ENCODE measurements around the gene TOLLIP. TPM values are rescaled to one million over a fixed set of nuclear protein-coding genes. Genes with fewer than 3 reads are reported as not detected.
A peak's percentile ranks its signal among the peaks of the same experiment; 100 is the strongest.

Gene TOLLIP
- total RNA-seq, 1 donor from 2014 or later: 42.9 TPM

DNA sequence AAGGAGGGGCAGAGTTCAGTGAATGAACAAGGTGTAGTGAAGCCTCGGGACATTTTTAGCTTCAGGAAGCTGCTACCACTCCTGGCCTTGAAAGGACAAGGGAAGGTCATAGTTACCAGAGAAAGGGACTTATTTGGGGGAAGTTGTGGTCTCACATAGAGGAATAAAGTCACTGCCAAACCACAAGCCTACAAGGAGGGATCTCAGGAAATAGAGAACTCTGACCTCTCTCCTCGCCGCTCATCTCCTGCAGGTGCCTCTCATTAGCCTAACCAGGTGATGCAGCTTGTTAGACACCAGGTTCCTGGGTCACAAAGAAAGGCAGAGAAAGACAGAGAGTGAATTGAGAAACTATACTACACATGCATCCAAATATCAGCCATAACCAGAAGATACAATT, 14.3 kb upstream of the TOLLIP start:
- Mint-ChIP-seq H3K27ac (no peak overlapping the region), H3K36me3 (ENCODE audit: low read depth) (no peaks in the 10 kb centered on the region), H3K4me1 (ENCODE audit: low read depth) (no peaks in the 10 kb centered on the region), H3K9me3 (peaks cover 25% of the 10 kb centered on the region), H3K4me3 (no peak overlapping the region), H3K27me3 (ENCODE audit: insufficient read depth) (peaks cover 8% of the 10 kb centered on the region)
- DNase-seq (ENCODE audit: low spot score): no peak
- intact Hi-C loops (cut with micrococcal nuclease): no loop called here

GRCh38 chr11:1317993-1318392, 8.6 kb upstream of the TOLLIP start:
- Mint-ChIP-seq H3K27me3 (ENCODE audit: insufficient read depth) (peaks cover 33% of the 10 kb centered on the region), H3K9me3 (no peaks in the 10 kb centered on the region), H3K36me3 (ENCODE audit: low read depth) (no peaks in the 10 kb centered on the region), H3K4me3 (no peak overlapping the region), H3K27ac (no peak overlapping the region), H3K4me1 (ENCODE audit: low read depth) (no peaks in the 10 kb centered on the region)
- no peak for DNase-seq (ENCODE audit: low spot score)
- intact Hi-C loops (cut with micrococcal nuclease): no loop called here

DNA sequence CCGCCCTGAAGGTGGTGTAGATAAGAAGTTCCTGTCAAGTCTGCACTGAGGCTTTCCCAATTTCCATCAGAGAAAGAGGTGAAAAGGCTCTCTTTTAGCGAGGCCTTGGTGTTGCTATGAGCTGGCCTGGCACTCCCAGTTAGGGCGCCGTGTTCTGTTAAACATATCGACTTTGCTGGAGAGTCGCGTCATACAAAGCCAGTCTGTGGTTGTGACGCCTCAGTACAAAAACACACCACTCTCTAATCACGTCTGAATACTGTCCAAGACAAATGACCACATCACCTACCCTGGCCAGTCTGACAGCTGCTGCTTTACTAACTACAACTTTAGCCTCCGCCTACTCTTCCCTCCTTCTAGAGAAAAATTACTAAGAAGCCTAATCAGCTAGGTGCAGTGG, 8.0 kb upstream of the TOLLIP start:
- no peaks in the 10 kb centered on the region for H3K36me3 Mint-ChIP-seq (ENCODE audit: low read depth)
- H3K4me3 Mint-ChIP-seq: no peak overlapping the region
- no peak overlapping the region for H3K27ac Mint-ChIP-seq
- intact Hi-C loops (cut with micrococcal nuclease): no loop called here
- no peak for DNase-seq (ENCODE audit: low spot score)
- H3K4me1 Mint-ChIP-seq (ENCODE audit: low read depth): no peaks in the 10 kb centered on the region
- H3K9me3 Mint-ChIP-seq: no peaks in the 10 kb centered on the region
- H3K27me3 Mint-ChIP-seq (ENCODE audit: insufficient read depth): peaks cover 36% of the 10 kb centered on the region

DNA sequence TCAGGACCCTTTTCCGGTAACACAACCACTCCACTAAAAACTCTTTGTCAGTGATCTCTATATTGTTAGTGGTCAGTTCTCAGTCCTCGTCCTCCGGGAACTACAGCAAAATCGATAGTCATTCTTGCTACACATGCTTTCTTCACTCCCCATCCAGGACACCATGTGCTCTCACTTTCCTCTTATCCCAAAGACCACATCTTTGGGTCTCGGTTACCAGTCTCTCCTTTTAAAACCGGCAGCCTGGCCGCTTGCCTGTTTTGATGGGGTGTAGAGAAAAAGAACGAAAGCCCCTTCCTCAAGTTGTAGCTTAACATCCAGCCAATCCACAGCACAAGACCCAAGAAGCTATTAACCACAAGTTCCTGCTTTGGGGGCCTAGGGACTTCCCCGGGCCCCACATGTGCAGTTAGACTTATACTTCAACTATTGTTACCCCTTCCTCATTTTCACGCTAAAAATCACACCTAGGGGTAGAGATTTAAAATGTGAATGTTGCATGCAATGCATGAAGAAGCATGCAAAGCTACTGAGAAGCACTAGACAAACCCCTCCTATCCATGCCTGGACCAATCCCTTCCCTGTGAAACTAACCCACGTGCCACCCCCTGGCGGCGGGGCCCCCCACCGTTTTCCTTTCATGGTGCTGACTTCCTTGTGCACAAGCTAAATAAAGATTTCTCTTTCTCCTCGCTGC, 1.5 kb upstream of the TOLLIP start:
- no peak for DNase-seq (ENCODE audit: low spot score)
- intact Hi-C loops (cut with micrococcal nuclease): loop anchor here (1.0 kb wide), 1 partner anchor 78 kb away; the partner anchor contains the start of gene BRSK2

DNA sequence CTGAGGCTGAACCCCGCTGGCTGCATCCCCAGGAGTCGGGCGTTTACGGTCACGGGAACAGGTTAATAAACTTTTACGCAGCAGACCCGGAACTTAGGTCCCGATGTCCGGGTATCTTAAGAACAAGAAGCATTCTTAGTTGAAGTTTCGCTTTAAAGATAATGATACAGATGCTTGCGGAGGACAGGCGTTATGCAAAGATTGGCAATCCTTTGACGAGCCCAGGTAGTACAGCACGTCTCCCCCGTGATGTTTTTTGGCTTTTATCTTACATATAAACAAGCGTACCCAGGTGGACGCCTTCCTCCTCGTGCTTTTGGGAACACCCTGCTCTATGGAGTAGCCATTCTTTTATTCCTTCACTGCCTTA, 871 bp upstream of the TOLLIP start:
- DNase-seq (ENCODE audit: low spot score): no peak
- Mint-ChIP-seq H3K36me3 (ENCODE audit: low read depth) (peaks cover 9% of the 10 kb centered on the region), H3K9me3 (peaks cover 15% of the 10 kb centered on the region), H3K4me1 (ENCODE audit: low read depth) (peaks cover 19% of the 10 kb centered on the region), H3K27me3 (ENCODE audit: insufficient read depth) (peaks cover 29% of the 10 kb centered on the region), H3K27ac (peak overlapping the region; percentile 87), H3K4me3 (peak overlapping the region; percentile 82)
- intact Hi-C loops (cut with micrococcal nuclease): loop anchor here (1.0 kb wide), 1 partner anchor 79 kb away; the partner anchor contains the start of gene BRSK2

More for the DNA sequence above, 1.5 kb upstream of the TOLLIP start:
- Mint-ChIP-seq H3K4me1 (ENCODE audit: low read depth) (peaks cover 19% of the 10 kb centered on the region), H3K9me3 (peaks cover 15% of the 10 kb centered on the region), H3K4me3 (peak overlapping the region; percentile 82), H3K27me3 (ENCODE audit: insufficient read depth) (peaks cover 33% of the 10 kb centered on the region), H3K36me3 (ENCODE audit: low read depth) (peaks cover 9% of the 10 kb centered on the region), H3K27ac (peak overlapping the region; percentile 87)

- Mint-ChIP-seq H3K4me3 (peak overlapping the region; percentile 77), H3K27me3 (ENCODE audit: insufficient read depth) (peaks cover 20% of the 10 kb centered on the region), H3K36me3 (ENCODE audit: low read depth) (peaks cover 9% of the 10 kb centered on the region), H3K4me1 (ENCODE audit: low read depth) (peaks cover 19% of the 10 kb centered on the region), H3K27ac (no peak overlapping the region), H3K9me3 (peaks cover 15% of the 10 kb centered on the region)
- intact Hi-C loops (cut with micrococcal nuclease): loop anchor here (1.0 to 5.0 kb wide), 4 partner anchors 27 to 263 kb away; partner anchors contain the start of gene DUSP8
- DNase-seq (ENCODE audit: low spot score): no peak
These were observed 512 bp downstream of the TOLLIP start for GRCh38 chr11:1308743-1309497.

GRCh38 chr11:1307998-1308742, 1.3 kb downstream of the TOLLIP start:
- H3K27me3 Mint-ChIP-seq (ENCODE audit: insufficient read depth): peaks cover 13% of the 10 kb centered on the region
- H3K4me1 Mint-ChIP-seq (ENCODE audit: low read depth): peaks cover 19% of the 10 kb centered on the region
- peaks cover 9% of the 10 kb centered on the region for H3K36me3 Mint-ChIP-seq (ENCODE audit: low read depth)
- no peak for DNase-seq (ENCODE audit: low spot score)
- peaks cover 15% of the 10 kb centered on the region for H3K9me3 Mint-ChIP-seq
- H3K27ac Mint-ChIP-seq: no peak overlapping the region
- H3K4me3 Mint-ChIP-seq: peak overlapping the region; percentile 77
- intact Hi-C loops (cut with micrococcal nuclease): loop anchor here (5.0 kb wide), 1 partner anchor 264 kb away; the partner anchor contains the start of gene DUSP8

GRCh38 chr11:1307163-1307870, 2.1 kb downstream of the TOLLIP start:
- Mint-ChIP-seq H3K27me3 (ENCODE audit: insufficient read depth) (peaks cover 7% of the 10 kb centered on the region), H3K4me3 (peak overlapping the region; percentile 77), H3K9me3 (peaks cover 15% of the 10 kb centered on the region), H3K4me1 (ENCODE audit: low read depth) (peaks cover 19% of the 10 kb centered on the region), H3K27ac (no peak overlapping the region), H3K36me3 (ENCODE audit: low read depth) (peaks cover 9% of the 10 kb centered on the region)
- intact Hi-C loops (cut with micrococcal nuclease): loop anchor here (5.0 kb wide), 1 partner anchor 265 kb away; the partner anchor contains the start of gene DUSP8
- no peak for DNase-seq (ENCODE audit: low spot score)

GRCh38 chr11:1306186-1307162, 3.0 kb downstream of the TOLLIP start:
- peaks cover 18% of the 10 kb centered on the region for H3K4me1 Mint-ChIP-seq (ENCODE audit: low read depth)
- no peak for DNase-seq (ENCODE audit: low spot score)
- H3K27me3 Mint-ChIP-seq (ENCODE audit: insufficient read depth): peaks cover under 1% of the 10 kb centered on the region
- peaks cover 9% of the 10 kb centered on the region for H3K9me3 Mint-ChIP-seq
- peaks cover 9% of the 10 kb centered on the region for H3K36me3 Mint-ChIP-seq (ENCODE audit: low read depth)
- H3K27ac Mint-ChIP-seq: no peak overlapping the region
- intact Hi-C loops (cut with micrococcal nuclease): loop anchor here (5.0 kb wide), 1 partner anchor 266 kb away; the partner anchor contains the start of gene DUSP8
- no peak overlapping the region for H3K4me3 Mint-ChIP-seq

- peaks cover 2% of the 10 kb centered on the region for H3K9me3 Mint-ChIP-seq
- H3K36me3 Mint-ChIP-seq (ENCODE audit: low read depth): peaks cover 2% of the 10 kb centered on the region
- peaks cover 9% of the 10 kb centered on the region for H3K4me1 Mint-ChIP-seq (ENCODE audit: low read depth)
- no peak overlapping the region for H3K27ac Mint-ChIP-seq
- no peak overlapping the region for H3K4me3 Mint-ChIP-seq
- DNase-seq (ENCODE audit: low spot score): no peak
- intact Hi-C loops (cut with micrococcal nuclease): loop anchor here (5.0 kb wide), 1 partner anchor 267 kb away; the partner anchor contains the start of gene DUSP8
- H3K27me3 Mint-ChIP-seq (ENCODE audit: insufficient read depth): no peaks in the 10 kb centered on the region
These were observed 3.9 kb downstream of the TOLLIP start for GRCh38 chr11:1305501-1306056.

DNA sequence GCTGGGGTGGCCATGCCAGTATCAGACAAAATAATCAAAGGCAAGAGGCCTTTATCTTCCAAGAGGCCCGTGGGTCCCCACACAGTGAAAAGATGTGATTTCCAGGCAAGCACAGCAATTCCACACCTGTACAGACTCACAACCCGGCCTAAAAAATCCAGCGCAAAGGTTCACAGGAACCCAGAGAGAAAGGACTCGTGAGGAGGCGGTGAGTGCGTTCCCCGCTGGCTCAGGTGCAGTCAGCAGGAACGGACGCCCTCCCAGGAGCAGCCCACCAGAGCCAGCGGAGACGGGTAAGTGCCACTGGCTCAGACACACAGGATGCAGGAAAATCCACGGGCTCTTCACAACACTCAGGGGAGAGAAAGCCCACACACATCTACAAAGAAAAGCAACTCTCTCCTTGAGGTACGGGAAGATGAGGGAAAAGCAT, 4.4 kb downstream of the TOLLIP start:
- Mint-ChIP-seq H3K27ac (no peak overlapping the region), H3K36me3 (ENCODE audit: low read depth) (no peaks in the 10 kb centered on the region), H3K27me3 (ENCODE audit: insufficient read depth) (no peaks in the 10 kb centered on the region), H3K4me1 (ENCODE audit: low read depth) (peaks cover 6% of the 10 kb centered on the region), H3K4me3 (no peak overlapping the region), H3K9me3 (no peaks in the 10 kb centered on the region)
- no peak for DNase-seq (ENCODE audit: low spot score)
- intact Hi-C loops (cut with micrococcal nuclease): loop anchor here (5.0 kb wide), 1 partner anchor 267 kb away; the partner anchor contains the start of gene DUSP8
